Right ventricle myocardium superior (tissue), 1 donor: ENCODE results near the gene SERBP1. TPM values are rescaled to one million over a fixed set of nuclear protein-coding genes. Genes with fewer than 3 reads are reported as not detected.
"Not testable (repeated sequence)": the region's sequence is repeated elsewhere in the genome, so short reads cannot be mapped to it uniquely, and the experiment has no call there.

Experiments used
- ATAC-seq: fragments of 200-7000 bp; cut with Tn5 transposase; one replicate; pipeline ENCODE4 v1.9.1; 2020; ENCODE audit warnings: mild to moderate bottlenecking; ENCODE audit not compliant: poor library complexity
- DNase-seq: peaks from one replicate; pipeline ENCODE4 v3.0.0-alpha.2; 2020
- intact Hi-C: fragments of 100-400 bp; cut with DNase I; formaldehyde crosslinking; loops from one replicate; pipeline ENCODE4 v1.11.2; 2022
- total RNA-seq: library from RNA; stranded (reverse); fragmentation: NEBNext Ultra II Directional; extraction: Animal tissue kit (Norgen Biotek cat#: 25700); gene quantifications from one replicate; pipeline ENCODE4 v1.2.1, GENCODE V29; 2021
- donor health status: DM: no; HTN: yes; CAD: no; lungs with severe emphysema.

The SERBP1 gene
- total RNA-seq, 1 donor from 2014 or later = 111 TPM

- DNase-seq, intact Hi-C loops, ATAC-seq: not testable (repeated sequence)
Observed at GRCh38 chr1:67446014-67446413, 15.8 kb upstream of the SERBP1 start.

GRCh38 chr1:67441739-67442281 lies 11.6 kb upstream of the SERBP1 start:
- intact Hi-C loops = no loop called here
- no peak for ATAC-seq
- no peak for DNase-seq

GRCh38 chr1:67441183-67441582 lies 11.0 kb upstream of the SERBP1 start:
- DNase-seq (peak; percentile 53), ATAC-seq (peak; percentile 74)
- intact Hi-C loops = no loop called here

GRCh38 chr1:67440339-67440738 lies 10.1 kb upstream of the SERBP1 start:
- ATAC-seq = no peak
- intact Hi-C loops = no loop called here
- no peak for DNase-seq

- no peak for ATAC-seq
- intact Hi-C loops = no loop called here
- no peak for DNase-seq
Observed at GRCh38 chr1:67439277-67440029, 9.3 kb upstream of the SERBP1 start.

- intact Hi-C loops = no loop called here
Observed at GRCh38 chr1:67437961-67438360, 7.8 kb upstream of the SERBP1 start.

GRCh38 chr1:67436511-67437055 lies 6.4 kb upstream of the SERBP1 start:
- intact Hi-C loops = no loop called here
- ATAC-seq = no peak

More at GRCh38 chr1:67437961-67438360, 7.8 kb upstream of the SERBP1 start:
- DNase-seq (no peak), ATAC-seq (no peak)

GRCh38 chr1:67434491-67434890 lies 4.3 kb upstream of the SERBP1 start:
- ATAC-seq = no peak
- intact Hi-C loops = no loop called here
- DNase-seq = no peak

More at GRCh38 chr1:67436511-67437055, 6.4 kb upstream of the SERBP1 start:
- no peak for DNase-seq

GRCh38 chr1:67433837-67434236 lies 3.6 kb upstream of the SERBP1 start:
- no peak for DNase-seq
- intact Hi-C loops = no loop called here

GRCh38 chr1:67432745-67433144 lies 2.5 kb upstream of the SERBP1 start:
- DNase-seq = no peak
- ATAC-seq = no peak
- intact Hi-C loops = no loop called here

More at GRCh38 chr1:67433837-67434236, 3.6 kb upstream of the SERBP1 start:
- ATAC-seq = no peak

- DNase-seq = no peak
- intact Hi-C loops = no loop called here
- no peak for ATAC-seq
Observed at GRCh38 chr1:67431869-67432578, 1.8 kb upstream of the SERBP1 start.

- ATAC-seq (no peak), DNase-seq (no peak)
- intact Hi-C loops = no loop called here
Observed at GRCh38 chr1:67431156-67431765, 1.1 kb upstream of the SERBP1 start.

- DNase-seq = peak; percentile 48
- ATAC-seq = peak; percentile 21
- intact Hi-C loops = no loop called here
Observed at GRCh38 chr1:67429528-67430357, 459 bp downstream of the SERBP1 start.

GRCh38 chr1:67429011-67429527 lies 1.1 kb downstream of the SERBP1 start:
- DNase-seq = no peak
- ATAC-seq = no peak
- intact Hi-C loops = no loop called here

- intact Hi-C loops = no loop called here
- no peak for ATAC-seq
- DNase-seq = no peak
Observed at GRCh38 chr1:67427947-67428346, 2.3 kb downstream of the SERBP1 start.

GRCh38 chr1:67427465-67427864 lies 2.7 kb downstream of the SERBP1 start:
- intact Hi-C loops = no loop called here
- DNase-seq (no peak), ATAC-seq (no peak)

GRCh38 chr1:67420835-67421492 lies 9.2 kb downstream of the SERBP1 start:
- DNase-seq (no peak), ATAC-seq (no peak)
- intact Hi-C loops = no loop called here
